ENCODE data around the gene MEX3A.
"Not testable (repeated sequence)": the region's sequence is repeated elsewhere in the genome, so short reads cannot be mapped to it uniquely, and the experiment has no call there.

The MEX3A gene

DNA sequence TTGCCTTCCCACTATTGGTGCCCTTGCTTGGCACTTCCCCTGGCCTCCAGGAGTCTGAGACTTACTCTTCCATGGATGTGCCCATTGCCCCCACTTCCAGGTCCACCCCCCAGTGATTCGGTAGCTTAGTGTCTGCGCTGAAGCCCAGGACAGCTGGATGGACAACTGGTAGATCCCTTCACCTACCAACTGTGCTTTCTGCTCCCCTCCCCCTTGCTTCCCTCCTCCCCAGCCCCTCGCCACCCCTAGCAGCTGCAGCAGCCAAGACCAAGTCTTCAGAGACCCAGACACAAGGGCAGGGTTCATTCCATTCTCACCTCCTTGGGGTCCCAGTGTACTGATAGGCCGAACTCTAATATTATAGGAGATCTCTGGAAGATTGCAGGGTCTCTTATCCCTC lies 39.2 kb upstream of the MEX3A start:
- Histone ChIP-seq H3K79me2 (ENCODE audit: insufficient read depth, low read length) (no peaks in the 10 kb centered on the region), H3K27ac (ENCODE audit: low read depth, low read length, poor library complexity, severe bottlenecking) (no peak overlapping the region), H3K9me3 (ENCODE audit: low read length) (no peaks in the 10 kb centered on the region), H3K9me2 (ENCODE audit: low read depth, low read length) (no peaks in the 10 kb centered on the region), H3K4me2 (ENCODE audit: low read length) (no peak overlapping the region), H3K4me3 (ENCODE audit: low read depth, low read length, poor library complexity, severe bottlenecking) (no peak overlapping the region), H3F3A (ENCODE audit: insufficient read depth, low read length) (no peaks in the 10 kb centered on the region), H2AFZ (ENCODE audit: low read length) (no peak overlapping the region), H3K4me1 (ENCODE audit: insufficient read depth, low read length, severe bottlenecking) (peaks cover 10% of the 10 kb centered on the region), H3K9ac (ENCODE audit: low read length) (no peak overlapping the region), H3K27me3 (ENCODE audit: insufficient read depth, low read length) (no peaks in the 10 kb centered on the region), H3K36me3 (ENCODE audit: insufficient read depth, low read length) (no peaks in the 10 kb centered on the region), H4K20me1 (ENCODE audit: insufficient read depth, low read length) (no peaks in the 10 kb centered on the region)
- TF ChIP-seq EZH2 (IDR thresholded peaks at IDR 0.05; ENCODE audit: borderline replicate concordance, low read length) = no peak
- TF ChIP-seq, protein P1, sequence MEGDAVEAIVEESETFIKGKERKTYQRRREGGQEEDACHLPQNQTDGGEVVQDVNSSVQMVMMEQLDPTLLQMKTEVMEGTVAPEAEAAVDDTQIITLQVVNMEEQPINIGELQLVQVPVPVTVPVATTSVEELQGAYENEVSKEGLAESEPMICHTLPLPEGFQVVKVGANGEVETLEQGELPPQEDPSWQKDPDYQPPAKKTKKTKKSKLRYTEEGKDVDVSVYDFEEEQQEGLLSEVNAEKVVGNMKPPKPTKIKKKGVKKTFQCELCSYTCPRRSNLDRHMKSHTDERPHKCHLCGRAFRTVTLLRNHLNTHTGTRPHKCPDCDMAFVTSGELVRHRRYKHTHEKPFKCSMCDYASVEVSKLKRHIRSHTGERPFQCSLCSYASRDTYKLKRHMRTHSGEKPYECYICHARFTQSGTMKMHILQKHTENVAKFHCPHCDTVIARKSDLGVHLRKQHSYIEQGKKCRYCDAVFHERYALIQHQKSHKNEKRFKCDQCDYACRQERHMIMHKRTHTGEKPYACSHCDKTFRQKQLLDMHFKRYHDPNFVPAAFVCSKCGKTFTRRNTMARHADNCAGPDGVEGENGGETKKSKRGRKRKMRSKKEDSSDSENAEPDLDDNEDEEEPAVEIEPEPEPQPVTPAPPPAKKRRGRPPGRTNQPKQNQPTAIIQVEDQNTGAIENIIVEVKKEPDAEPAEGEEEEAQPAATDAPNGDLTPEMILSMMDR (IDR thresholded peaks at IDR 0.05; ENCODE audit: low read length) = no peak

DNA sequence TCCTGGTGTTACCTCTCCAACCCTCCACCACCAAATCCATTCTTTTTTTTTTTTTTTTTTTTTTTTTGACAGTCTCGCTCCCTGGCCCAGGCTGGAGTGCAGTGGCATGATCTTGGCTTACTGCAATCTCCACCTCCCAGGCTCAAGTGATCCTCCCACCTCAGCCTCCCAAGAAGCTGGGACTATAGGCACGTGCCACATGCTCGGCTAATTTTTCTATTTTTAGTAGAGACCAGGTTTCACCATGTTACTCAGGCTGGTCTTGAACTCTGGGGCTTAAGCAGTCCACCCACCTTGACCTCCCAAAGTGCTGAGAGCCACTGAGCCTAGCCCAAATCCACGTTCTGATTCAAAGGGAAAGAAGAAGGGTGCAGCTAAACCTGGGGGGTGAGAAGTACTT lies 38.7 kb upstream of the MEX3A start:
- H3K36me3 ChIP-seq (ENCODE audit: insufficient read depth, low read length); H3K9ac ChIP-seq (ENCODE audit: low read length); H3K9me3 ChIP-seq (ENCODE audit: low read length); H3K79me2 ChIP-seq (ENCODE audit: insufficient read depth, low read length); H4K20me1 ChIP-seq (ENCODE audit: insufficient read depth, low read length); H3K4me3 ChIP-seq (ENCODE audit: low read depth, low read length, poor library complexity, severe bottlenecking); H3K4me2 ChIP-seq (ENCODE audit: low read length); H3K4me1 ChIP-seq (ENCODE audit: insufficient read depth, low read length, severe bottlenecking); H3K27ac ChIP-seq (ENCODE audit: low read depth, low read length, poor library complexity, severe bottlenecking); H2AFZ ChIP-seq (ENCODE audit: low read length); H3K27me3 ChIP-seq (ENCODE audit: insufficient read depth, low read length); H3F3A ChIP-seq (ENCODE audit: insufficient read depth, low read length); H3K9me2 ChIP-seq (ENCODE audit: low read depth, low read length): not testable (repeated sequence)

DNA sequence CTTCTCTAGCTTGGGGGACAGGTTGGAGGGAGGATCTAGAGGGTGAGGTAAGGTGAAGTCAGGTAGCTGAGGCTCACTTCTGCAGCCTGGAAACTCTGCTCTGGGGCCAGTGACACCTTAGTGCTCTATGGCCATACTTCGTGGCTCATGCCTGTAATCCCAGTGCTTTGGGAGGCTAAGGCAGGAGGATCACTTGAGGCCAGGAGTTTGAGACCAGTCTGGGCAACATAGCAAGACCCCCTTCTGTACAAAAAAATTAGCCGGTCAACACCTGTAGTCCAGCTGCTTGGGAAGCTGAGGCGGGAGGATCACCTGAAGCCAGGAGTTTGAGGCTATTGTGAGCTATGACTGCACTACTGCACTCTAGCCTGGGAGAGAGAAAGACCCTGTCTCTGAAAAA lies 38.1 kb upstream of the MEX3A start:
- Histone ChIP-seq H3K79me2 (ENCODE audit: insufficient read depth, low read length) (no peaks in the 10 kb centered on the region), H3K4me2 (ENCODE audit: low read length) (no peak overlapping the region), H3K9me3 (ENCODE audit: low read length) (no peaks in the 10 kb centered on the region), H3K27me3 (ENCODE audit: insufficient read depth, low read length) (no peaks in the 10 kb centered on the region), H3K4me1 (ENCODE audit: insufficient read depth, low read length, severe bottlenecking) (peaks cover 8% of the 10 kb centered on the region), H2AFZ (ENCODE audit: low read length) (no peak overlapping the region), H3K9me2 (ENCODE audit: low read depth, low read length) (no peaks in the 10 kb centered on the region), H3K4me3 (ENCODE audit: low read depth, low read length, poor library complexity, severe bottlenecking) (no peak overlapping the region), H4K20me1 (ENCODE audit: insufficient read depth, low read length) (no peaks in the 10 kb centered on the region), H3K36me3 (ENCODE audit: insufficient read depth, low read length) (no peaks in the 10 kb centered on the region), H3F3A (ENCODE audit: insufficient read depth, low read length) (no peaks in the 10 kb centered on the region), H3K27ac (ENCODE audit: low read depth, low read length, poor library complexity, severe bottlenecking) (no peak overlapping the region), H3K9ac (ENCODE audit: low read length) (no peak overlapping the region)
- TF ChIP-seq, protein P1 (IDR thresholded peaks at IDR 0.05; ENCODE audit: low read length) = no peak
- no peak for TF ChIP-seq EZH2 (IDR thresholded peaks at IDR 0.05; ENCODE audit: borderline replicate concordance, low read length)

DNA sequence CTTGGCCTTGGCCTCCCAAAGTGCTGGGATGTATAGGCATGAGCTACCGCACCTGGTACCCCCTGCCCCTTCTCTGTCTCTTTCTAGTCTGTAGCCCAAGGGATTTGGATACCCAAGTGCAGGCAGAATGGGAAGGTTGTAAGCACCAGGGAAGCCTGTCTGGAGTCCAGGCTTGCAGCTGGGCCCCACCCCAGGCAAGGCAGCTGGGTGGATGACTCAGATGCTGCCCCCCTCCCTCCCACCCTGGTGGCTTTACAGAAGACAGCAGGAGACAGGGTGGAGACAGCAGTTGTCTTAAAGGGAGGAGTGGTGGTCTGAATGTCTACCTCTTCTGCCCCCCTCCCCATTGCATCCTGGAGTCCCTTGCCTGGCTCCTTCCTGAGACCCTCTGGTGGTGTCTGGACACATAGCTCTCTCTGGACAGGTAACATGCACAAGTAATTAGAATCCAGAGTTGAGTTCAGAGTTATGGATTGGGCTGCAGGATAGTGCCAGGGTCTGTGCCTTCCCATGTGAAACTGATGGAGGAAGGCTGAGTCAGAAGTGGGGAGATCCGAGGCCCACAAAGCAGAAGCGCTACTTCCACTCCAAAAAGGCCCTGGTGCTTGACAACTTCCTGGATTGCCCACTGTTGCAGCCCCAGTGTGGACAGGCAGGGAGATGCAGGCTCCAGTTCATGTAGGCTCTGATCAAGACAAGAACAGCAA lies 37.4 kb upstream of the MEX3A start:
- Histone ChIP-seq H3K36me3 (ENCODE audit: insufficient read depth, low read length) (no peaks in the 10 kb centered on the region), H3K4me1 (ENCODE audit: insufficient read depth, low read length, severe bottlenecking) (peaks cover 14% of the 10 kb centered on the region), H3K27ac (ENCODE audit: low read depth, low read length, poor library complexity, severe bottlenecking) (no peak overlapping the region), H3K4me3 (ENCODE audit: low read depth, low read length, poor library complexity, severe bottlenecking) (no peak overlapping the region), H3K9me3 (ENCODE audit: low read length) (no peaks in the 10 kb centered on the region), H3F3A (ENCODE audit: insufficient read depth, low read length) (no peaks in the 10 kb centered on the region), H3K9me2 (ENCODE audit: low read depth, low read length) (no peaks in the 10 kb centered on the region), H2AFZ (ENCODE audit: low read length) (no peak overlapping the region), H3K79me2 (ENCODE audit: insufficient read depth, low read length) (no peaks in the 10 kb centered on the region), H3K4me2 (ENCODE audit: low read length) (no peak overlapping the region), H4K20me1 (ENCODE audit: insufficient read depth, low read length) (no peaks in the 10 kb centered on the region), H3K9ac (ENCODE audit: low read length) (no peak overlapping the region), H3K27me3 (ENCODE audit: insufficient read depth, low read length) (no peaks in the 10 kb centered on the region)
- TF ChIP-seq, protein P1 (IDR thresholded peaks at IDR 0.05; ENCODE audit: low read length) = no peak
- TF ChIP-seq EZH2 (IDR thresholded peaks at IDR 0.05; ENCODE audit: borderline replicate concordance, low read length) = no peak
